Choroid plexus epithelial cell (primary cell): Measurements from ENCODE around the gene SFN.

ENCODE experiments used
- DNase-seq: peaks from one replicate; pipeline ENCODE4 v3.0.0-alpha.2; 2010; ENCODE audit warnings: low read depth
- H3K4me3 ChIP-seq: 2 replicates; pipeline ENCODE4 v1.5.1; 2011; ENCODE audit warnings: low read depth, mild to moderate bottlenecking, control low read depth, low read length, moderate library complexity
- TF ChIP-seq, protein P1 (sequence below): conservative IDR thresholded peaks from 2 replicates; pipeline ENCODE4 v1.5.1; 2011; ENCODE audit warnings: low read depth, mild to moderate bottlenecking, control low read depth, inconsistent platforms, low read length, moderate library complexity

Gene SFN

DNA sequence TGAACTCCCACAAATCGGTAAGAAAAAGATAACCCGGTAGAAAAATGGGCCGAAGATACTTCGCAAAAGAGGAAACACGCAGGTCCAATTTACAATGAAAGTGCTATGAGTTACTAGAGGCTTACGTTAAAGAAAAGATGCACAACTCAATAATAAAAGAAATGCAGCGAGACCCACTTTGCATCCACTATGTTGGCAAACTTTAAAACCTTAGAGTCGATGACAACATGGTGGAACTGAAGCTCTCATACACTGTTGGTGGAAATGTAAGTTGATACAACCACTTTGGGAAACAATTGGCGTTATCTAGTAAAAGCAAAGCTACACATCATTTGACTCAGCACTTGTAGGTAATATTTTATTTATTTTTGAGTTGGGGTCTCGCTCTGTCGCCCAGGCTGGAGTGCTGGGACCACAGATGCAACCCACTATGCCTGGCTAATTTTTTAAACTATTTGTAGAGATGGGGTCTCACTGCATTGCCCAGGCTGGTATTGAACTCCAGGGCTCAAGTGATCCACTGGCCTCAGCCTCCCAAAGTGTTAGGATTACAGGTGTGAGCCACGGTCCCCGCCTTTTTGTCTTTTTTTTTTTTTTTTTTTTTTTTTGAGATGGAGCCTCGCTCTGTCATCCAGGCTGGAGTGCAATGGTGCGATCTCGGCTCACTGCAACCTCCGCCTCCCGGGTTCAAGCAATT, 38.0 kb downstream of the SFN start:
- TF ChIP-seq, protein P1, sequence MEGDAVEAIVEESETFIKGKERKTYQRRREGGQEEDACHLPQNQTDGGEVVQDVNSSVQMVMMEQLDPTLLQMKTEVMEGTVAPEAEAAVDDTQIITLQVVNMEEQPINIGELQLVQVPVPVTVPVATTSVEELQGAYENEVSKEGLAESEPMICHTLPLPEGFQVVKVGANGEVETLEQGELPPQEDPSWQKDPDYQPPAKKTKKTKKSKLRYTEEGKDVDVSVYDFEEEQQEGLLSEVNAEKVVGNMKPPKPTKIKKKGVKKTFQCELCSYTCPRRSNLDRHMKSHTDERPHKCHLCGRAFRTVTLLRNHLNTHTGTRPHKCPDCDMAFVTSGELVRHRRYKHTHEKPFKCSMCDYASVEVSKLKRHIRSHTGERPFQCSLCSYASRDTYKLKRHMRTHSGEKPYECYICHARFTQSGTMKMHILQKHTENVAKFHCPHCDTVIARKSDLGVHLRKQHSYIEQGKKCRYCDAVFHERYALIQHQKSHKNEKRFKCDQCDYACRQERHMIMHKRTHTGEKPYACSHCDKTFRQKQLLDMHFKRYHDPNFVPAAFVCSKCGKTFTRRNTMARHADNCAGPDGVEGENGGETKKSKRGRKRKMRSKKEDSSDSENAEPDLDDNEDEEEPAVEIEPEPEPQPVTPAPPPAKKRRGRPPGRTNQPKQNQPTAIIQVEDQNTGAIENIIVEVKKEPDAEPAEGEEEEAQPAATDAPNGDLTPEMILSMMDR = no peak
- no peak for DNase-seq
- peak overlapping the region; percentile 94 for H3K4me3 ChIP-seq

DNA sequence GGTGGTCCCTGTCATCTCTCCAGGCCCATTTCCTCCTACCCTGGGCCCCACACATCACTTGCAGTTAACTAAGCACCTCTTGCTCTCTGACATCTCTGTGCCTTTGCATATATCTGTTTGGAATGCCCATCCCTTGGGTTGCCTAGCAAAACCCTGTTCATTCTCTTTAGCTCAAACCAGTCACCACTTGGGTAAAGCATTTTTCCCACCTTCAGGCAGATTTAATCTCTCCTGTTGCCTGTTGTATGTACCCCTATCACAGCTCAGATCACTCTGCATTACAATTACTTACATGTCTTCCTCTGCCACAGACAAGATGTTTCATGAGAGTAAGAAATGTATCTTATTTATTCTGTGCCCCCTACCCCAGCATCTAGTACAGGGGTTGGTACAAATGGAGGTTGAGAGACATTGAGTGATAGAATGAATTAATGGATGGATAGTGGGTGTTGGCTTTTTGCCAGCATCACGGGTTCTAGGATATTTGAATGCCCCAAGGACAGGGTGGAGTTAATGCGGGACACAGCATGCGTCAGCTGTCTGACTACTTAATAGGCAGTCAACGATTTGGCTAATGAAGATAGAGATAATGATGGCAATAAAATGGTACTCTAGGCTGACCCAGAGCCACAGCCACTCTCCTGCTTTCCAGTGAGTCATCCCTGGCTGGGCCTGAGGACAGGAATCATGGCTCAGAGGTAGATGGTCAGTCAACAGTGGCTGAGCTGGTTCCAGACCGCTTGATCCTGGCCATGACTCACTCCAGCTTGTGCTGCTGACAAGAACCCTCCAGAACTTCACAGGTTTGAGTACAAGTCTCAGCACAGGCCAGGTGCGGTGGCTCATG, 44.3 kb downstream of the SFN start:
- H3K4me3 ChIP-seq = no peak overlapping the region
- peak; percentile 73 for DNase-seq
- TF ChIP-seq, protein P1 = no peak

DNA sequence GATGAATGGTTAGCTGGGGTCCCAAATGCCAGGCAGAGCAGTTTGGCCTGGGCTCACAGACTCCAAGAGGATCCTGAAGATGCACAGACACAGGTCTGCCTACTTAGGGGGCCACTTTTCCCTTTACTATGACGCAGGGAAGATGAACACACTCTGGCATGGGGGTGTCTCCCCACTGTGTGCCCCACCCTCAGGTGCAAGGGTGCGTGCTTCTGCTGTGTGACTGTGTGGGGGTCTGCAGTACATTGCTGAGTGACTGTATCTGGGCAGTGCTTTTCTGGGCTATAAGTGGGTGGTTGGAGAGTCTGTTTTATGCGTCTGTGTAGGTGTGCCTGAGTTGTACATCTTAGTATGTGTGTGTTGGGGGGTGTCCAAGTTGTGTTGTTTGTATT, 47.0 kb downstream of the SFN start:
- no peak overlapping the region for H3K4me3 ChIP-seq
- TF ChIP-seq, protein P1 = no peak
- DNase-seq = no peak

DNA sequence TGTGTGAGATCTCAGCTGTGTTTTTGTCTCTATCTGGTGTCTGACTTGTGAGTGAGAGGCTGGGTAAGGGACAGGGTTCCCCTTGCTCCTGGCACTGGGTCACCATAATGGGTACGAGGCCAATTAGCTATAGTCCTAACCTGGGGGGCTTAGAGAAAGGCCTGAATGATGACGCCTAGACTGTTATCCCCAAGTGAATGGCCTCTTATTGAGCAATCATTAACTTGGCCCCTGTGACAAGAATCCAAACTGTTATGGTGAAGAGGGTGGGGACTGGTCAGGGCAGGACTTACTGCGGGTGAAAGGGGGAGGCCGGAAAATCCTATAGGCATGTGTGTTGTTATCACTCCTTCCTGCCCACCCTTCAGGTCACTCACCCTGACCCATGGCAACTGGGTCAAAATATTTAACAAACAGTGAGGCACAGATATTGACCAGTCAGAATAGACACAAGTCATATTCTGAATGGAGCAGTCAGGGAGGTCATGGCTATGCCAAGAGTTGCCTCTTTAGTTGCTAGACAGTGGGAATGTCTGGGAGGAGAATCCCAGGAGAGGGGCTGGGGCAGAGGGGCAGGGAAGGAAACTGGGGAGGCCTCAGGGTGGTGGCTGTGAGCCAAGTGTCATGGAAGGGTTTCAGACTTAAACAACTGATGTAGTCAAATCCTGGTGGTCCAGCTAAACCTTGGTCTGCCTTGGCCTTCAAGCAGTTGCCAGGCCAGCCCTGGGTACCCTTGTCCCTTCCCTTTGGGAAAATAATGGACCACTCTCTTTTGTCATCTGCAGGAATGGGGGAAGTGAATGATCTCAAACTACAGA, 47.6 kb downstream of the SFN start:
- no peak overlapping the region for H3K4me3 ChIP-seq
- no peak for DNase-seq
- TF ChIP-seq, protein P1 = no peak

DNA sequence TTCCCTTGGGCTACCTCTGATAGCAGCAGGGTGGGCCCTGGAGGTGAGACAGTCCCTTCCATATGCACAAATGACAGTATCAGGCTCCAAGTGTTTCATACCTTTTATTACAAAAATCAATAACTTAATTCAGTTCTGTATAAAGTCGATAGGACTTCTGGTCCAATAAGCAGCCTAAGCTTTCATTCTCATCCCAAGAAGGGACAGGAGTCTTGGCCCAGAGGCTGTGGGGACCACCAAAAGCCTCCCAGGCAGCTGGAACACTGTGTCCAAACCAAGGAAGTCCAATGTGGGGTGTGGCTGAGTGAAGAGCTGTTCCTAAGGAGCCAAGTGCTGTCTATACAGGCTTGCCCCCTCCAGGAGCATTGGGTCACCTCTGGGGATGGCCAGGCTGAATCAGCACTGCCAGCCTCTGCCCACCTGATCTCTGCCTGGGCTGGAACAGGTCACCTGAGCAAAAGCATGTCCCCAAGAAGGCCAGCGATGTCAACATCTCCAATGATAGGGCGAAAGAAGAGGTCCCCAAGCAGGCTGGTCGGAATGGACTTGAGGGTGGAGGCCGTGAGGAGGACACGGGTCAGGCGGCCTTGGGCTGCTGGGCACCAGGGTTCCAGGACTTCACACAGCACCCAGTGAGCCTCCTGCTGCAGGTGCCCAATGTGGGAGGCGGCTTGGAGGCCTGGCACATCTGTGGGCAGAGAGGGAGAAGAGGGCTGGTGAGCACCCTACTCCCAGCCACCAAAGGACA, 48.6 kb downstream of the SFN start:
- TF ChIP-seq, protein P1 = no peak

DNA sequence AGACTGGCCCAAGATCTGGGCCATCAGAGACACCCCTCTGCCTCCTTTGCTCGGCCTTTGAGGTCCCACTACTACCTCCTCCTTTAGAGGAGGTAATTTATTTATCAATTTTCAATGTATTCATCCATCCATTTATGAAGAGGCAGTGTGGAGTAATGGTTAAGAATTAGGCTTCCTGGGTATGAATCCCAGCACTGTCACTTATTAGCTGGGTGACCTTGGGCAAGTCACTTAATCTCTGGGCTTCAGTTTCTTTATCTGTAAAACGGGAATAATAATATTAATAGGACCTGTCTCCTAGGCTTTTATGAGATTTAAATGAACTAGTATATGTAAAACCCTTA, 49.2 kb downstream of the SFN start:
- no peak overlapping the region for H3K4me3 ChIP-seq
- TF ChIP-seq, protein P1 = no peak
- no peak for DNase-seq

More for the DNA sequence above, 48.6 kb downstream of the SFN start:
- no peak overlapping the region for H3K4me3 ChIP-seq
- DNase-seq = no peak
